Right renal cortex interstitium (tissue), 3 donors: Measurements from ENCODE around the gene KIF19. TPM values are rescaled to one million over a fixed set of nuclear protein-coding genes. Genes with fewer than 3 reads are reported as not detected.
"Not testable (repeated sequence)": the region's sequence is repeated elsewhere in the genome, so short reads cannot be mapped to it uniquely, and the experiment has no call there.

Experiments used
- DNase-seq, 3 donors: peaks; one replicate each; pipeline ENCODE4 v3.0.0-alpha.2; 2013; ENCODE audit warnings: low read depth in 3 of 3, low spot score in 2 of 3
- polyA plus RNA-seq, 3 donors: library from polyadenylated mRNA; unstranded; fragments of 120-200 nt; gene quantifications; one replicate each; pipeline ENCODE4 v1.2.1, GENCODE V29; 2013; ENCODE audit not compliant: insufficient read length in 3 of 3

The KIF19 gene
- polyA plus RNA-seq, 3 donors, result 0.37 to 0.54 (median 0.44) TPM

GRCh38 chr17:74387365-74388218 is 61.6 kb downstream of the KIF19 start:
- DNase-seq, result no peak

- DNase-seq, result no peak
Measured at GRCh38 chr17:74389084-74389753, 63.2 kb downstream of the KIF19 start.

- no peak for DNase-seq
Measured at GRCh38 chr17:74389937-74390679, 64.1 kb downstream of the KIF19 start.

- DNase-seq, result no peak
Measured at GRCh38 chr17:74390680-74391653, 64.9 kb downstream of the KIF19 start.

GRCh38 chr17:74391771-74392170 is 65.7 kb downstream of the KIF19 start:
- no peak for DNase-seq

- DNase-seq, result no peak
Measured at GRCh38 chr17:74392848-74393247, 66.8 kb downstream of the KIF19 start.

GRCh38 chr17:74393346-74393942 is 67.4 kb downstream of the KIF19 start:
- DNase-seq, result no peak

- DNase-seq, result no peak
Measured at GRCh38 chr17:74394275-74394950, 68.4 kb downstream of the KIF19 start.

GRCh38 chr17:74394977-74395376 is 69.0 kb downstream of the KIF19 start:
- no peak for DNase-seq

- no peak for DNase-seq
Measured at GRCh38 chr17:74396567-74396966, 70.5 kb downstream of the KIF19 start.

GRCh38 chr17:74402048-74402447 is 76.0 kb downstream of the KIF19 start:
- no peak for DNase-seq

GRCh38 chr17:74403512-74404137 is 77.6 kb downstream of the KIF19 start:
- no peak for DNase-seq

GRCh38 chr17:74404218-74404617 is 78.2 kb downstream of the KIF19 start:
- DNase-seq, result no peak

GRCh38 chr17:74404789-74405188 is 78.8 kb downstream of the KIF19 start:
- DNase-seq, result no peak

- DNase-seq, result not testable (repeated sequence)
Measured at GRCh38 chr17:74405311-74405710, 79.3 kb downstream of the KIF19 start.
